HUES48 (cell line): ENCODE data around the gene DRAM1.
"Not testable (repeated sequence)": the region's sequence is repeated elsewhere in the genome, so short reads cannot be mapped to it uniquely, and the experiment has no call there.

Experiments
- H3K27ac ChIP-seq: one replicate; pipeline ENCODE4 v1.7.0; 2013; ENCODE audit warnings: low read depth, low read length, inconsistent platforms
- H3K27me3 ChIP-seq: 2 replicates; pipeline ENCODE4 v1.6.1; 2013; ENCODE audit warnings: mild to moderate bottlenecking, low read length; ENCODE audit not compliant: control insufficient read depth, insufficient read depth
- H3K36me3 ChIP-seq: 2 replicates; pipeline ENCODE4 v1.6.1; 2013; ENCODE audit warnings: low read length; ENCODE audit not compliant: control insufficient read depth, insufficient read depth
- H3K4me1 ChIP-seq: 2 replicates; pipeline ENCODE4 v1.6.1; 2013; ENCODE audit warnings: mild to moderate bottlenecking, low read length; ENCODE audit not compliant: control insufficient read depth, insufficient read depth
- H3K4me3 ChIP-seq: 2 replicates; pipeline ENCODE4 v1.5.1; 2013; ENCODE audit warnings: mild to moderate bottlenecking, low read depth, low read length
- H3K9ac ChIP-seq: 2 replicates; pipeline ENCODE4 v1.6.1; 2013; ENCODE audit warnings: mild to moderate bottlenecking, low read depth, low read length, moderate library complexity
- H3K9me3 ChIP-seq: 2 replicates; pipeline ENCODE4 v1.6.1; 2013; ENCODE audit warnings: low read length; ENCODE audit not compliant: control insufficient read depth, insufficient read depth

DRAM1 gene

GRCh38 chr12:101881228-101881627, 3.8 kb downstream of the DRAM1 start:
- H3K4me3 ChIP-seq, result no peak overlapping the region
- no peak overlapping the region for H3K27ac ChIP-seq
- no peaks in the 10 kb centered on the region for H3K9me3 ChIP-seq
- peaks cover 18% of the 10 kb centered on the region for H3K27me3 ChIP-seq
- no peaks in the 10 kb centered on the region for H3K36me3 ChIP-seq
- H3K9ac ChIP-seq, result no peak overlapping the region
- peaks cover 5% of the 10 kb centered on the region; the same call in 1 of the 2 replicates for H3K4me1 ChIP-seq

DNA sequence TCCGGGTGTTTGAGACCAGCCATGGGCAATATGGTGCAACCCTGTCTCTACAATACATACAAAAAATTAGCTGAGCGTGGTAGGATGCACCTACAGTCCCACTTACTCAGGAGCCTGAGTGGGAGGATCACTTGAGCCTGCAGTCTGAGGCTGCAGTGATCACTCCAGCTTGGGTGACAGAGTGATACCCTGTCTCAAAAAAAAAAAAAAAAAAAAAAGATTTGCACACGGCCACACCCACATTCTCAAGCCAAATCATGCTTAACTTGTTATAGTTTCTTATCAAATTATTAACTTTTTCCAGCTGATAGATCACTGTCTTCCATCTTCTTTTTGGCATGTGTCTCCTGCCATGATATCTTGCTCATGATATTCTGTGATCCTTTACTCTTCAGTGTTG, 6.8 kb downstream of the DRAM1 start:
- H3K36me3 ChIP-seq, result no peaks in the 10 kb centered on the region
- no peak overlapping the region for H3K9ac ChIP-seq
- no peaks in the 10 kb centered on the region for H3K9me3 ChIP-seq
- H3K4me3 ChIP-seq, result no peak overlapping the region
- H3K4me1 ChIP-seq, result peaks cover 3% of the 10 kb centered on the region; the same call in 1 of the 2 replicates
- H3K27me3 ChIP-seq, result peaks cover under 1% of the 10 kb centered on the region; the same call in 1 of the 2 replicates
- no peak overlapping the region for H3K27ac ChIP-seq

- H3K27ac ChIP-seq, H3K4me1 ChIP-seq, H3K9ac ChIP-seq, H3K9me3 ChIP-seq, H3K4me3 ChIP-seq, H3K27me3 ChIP-seq, H3K36me3 ChIP-seq: not testable (repeated sequence)
Measured at GRCh38 chr12:101884781-101885340, 7.5 kb downstream of the DRAM1 start.

- Histone ChIP-seq H3K27me3 (no peaks in the 10 kb centered on the region), H3K27ac (no peak overlapping the region), H3K4me1 (peaks cover 3% of the 10 kb centered on the region; the same call in 1 of the 2 replicates), H3K4me3 (no peak overlapping the region), H3K36me3 (no peaks in the 10 kb centered on the region), H3K9ac (no peak overlapping the region), H3K9me3 (no peaks in the 10 kb centered on the region)
Measured at GRCh38 chr12:101885912-101886561, 8.7 kb downstream of the DRAM1 start.

DNA sequence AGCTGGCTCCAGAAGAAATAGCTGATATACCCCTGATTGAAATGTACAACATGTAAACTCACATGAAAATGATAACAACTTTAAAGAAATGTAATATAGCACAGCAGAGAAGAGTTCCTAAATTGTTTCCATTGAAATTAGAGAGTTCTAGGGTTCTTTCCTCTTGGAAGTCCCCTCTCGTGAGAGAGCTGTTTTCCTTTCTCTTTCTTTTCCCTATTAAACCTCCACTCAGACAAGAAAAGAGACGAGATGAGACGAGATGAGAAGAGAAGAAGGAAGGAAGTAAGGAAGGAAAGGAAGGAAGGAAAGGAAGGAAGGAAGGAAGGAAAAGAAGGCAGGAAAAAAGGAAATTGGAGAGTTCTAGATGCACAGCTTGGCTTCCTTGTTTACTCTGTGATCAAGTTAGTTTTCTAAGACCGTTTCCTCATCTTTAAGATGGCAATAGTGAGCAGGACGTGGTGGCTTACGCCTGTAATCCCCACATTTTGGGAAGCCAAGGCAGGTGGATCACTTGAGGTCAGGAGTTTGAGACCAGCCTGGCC, 11.9 kb downstream of the DRAM1 start:
- Histone ChIP-seq H3K27ac (no peak overlapping the region), H3K4me3 (no peak overlapping the region), H3K4me1 (peaks cover 8% of the 10 kb centered on the region; the same call in 1 of the 2 replicates), H3K9me3 (no peaks in the 10 kb centered on the region), H3K36me3 (no peaks in the 10 kb centered on the region), H3K9ac (no peak overlapping the region), H3K27me3 (no peaks in the 10 kb centered on the region)

DNA sequence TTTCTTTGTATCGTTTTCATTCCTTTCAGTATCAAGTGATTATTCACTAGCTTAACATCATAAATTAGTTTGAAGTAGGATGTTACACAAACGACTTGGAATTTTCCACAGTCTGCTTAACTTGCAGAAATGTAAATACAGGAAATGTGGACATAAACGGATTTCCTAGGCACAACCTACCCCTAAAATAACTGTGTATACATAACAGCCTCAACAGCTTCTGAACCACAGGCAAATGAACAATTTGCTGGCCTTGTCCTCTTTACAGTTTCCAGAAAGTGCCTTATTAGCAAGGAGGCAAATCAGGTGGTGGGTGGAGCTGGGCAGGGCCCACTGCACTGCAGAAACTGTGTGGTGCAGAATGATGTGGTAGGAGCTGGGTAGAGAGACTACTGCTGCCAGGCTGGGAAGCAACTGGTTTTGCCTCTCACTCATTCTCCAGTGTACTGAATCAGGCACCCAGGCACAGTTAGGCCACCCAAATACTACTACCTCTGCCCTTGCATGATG, 14.1 kb downstream of the DRAM1 start:
- Histone ChIP-seq H3K9me3 (no peaks in the 10 kb centered on the region), H3K4me1 (peaks cover 6% of the 10 kb centered on the region; the same call in 1 of the 2 replicates), H3K36me3 (no peaks in the 10 kb centered on the region), H3K4me3 (no peak overlapping the region), H3K9ac (no peak overlapping the region), H3K27me3 (no peaks in the 10 kb centered on the region), H3K27ac (no peak overlapping the region)

- no peak overlapping the region for H3K9ac ChIP-seq
Measured at GRCh38 chr12:101892794-101893193, 15.4 kb downstream of the DRAM1 start.

DNA sequence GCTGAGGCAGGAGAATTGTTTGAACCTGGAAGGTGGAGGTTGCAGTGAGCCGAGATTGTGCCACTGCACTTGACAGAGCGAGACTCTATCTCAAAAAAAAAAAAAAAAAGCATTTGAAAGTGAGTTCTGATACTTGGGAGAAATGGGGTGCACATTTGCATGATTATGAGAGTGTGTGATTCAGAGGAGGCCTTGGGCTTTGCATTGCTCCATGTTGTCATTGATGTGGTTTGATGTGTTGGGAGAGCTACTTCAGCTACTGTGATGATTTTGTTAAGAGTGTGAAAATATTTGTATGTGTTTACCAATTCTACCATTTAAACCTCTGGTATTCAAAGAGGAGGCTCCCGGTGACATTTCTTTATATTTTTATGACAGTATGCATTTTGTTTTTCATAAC, 24.4 kb downstream of the DRAM1 start:
- H3K9me3 ChIP-seq, result no peaks in the 10 kb centered on the region
- no peak overlapping the region for H3K27ac ChIP-seq
- H3K9ac ChIP-seq, result no peak overlapping the region
- no peaks in the 10 kb centered on the region for H3K27me3 ChIP-seq
- no peaks in the 10 kb centered on the region for H3K4me1 ChIP-seq
- no peak overlapping the region for H3K4me3 ChIP-seq
- no peaks in the 10 kb centered on the region for H3K36me3 ChIP-seq

More at GRCh38 chr12:101892794-101893193, 15.4 kb downstream of the DRAM1 start:
- peaks cover 6% of the 10 kb centered on the region; the same call in 1 of the 2 replicates for H3K4me1 ChIP-seq
- no peak overlapping the region for H3K4me3 ChIP-seq
- no peak overlapping the region for H3K27ac ChIP-seq
- H3K9me3 ChIP-seq, result no peaks in the 10 kb centered on the region
- H3K36me3 ChIP-seq, result no peaks in the 10 kb centered on the region
- H3K27me3 ChIP-seq, result no peaks in the 10 kb centered on the region

DNA sequence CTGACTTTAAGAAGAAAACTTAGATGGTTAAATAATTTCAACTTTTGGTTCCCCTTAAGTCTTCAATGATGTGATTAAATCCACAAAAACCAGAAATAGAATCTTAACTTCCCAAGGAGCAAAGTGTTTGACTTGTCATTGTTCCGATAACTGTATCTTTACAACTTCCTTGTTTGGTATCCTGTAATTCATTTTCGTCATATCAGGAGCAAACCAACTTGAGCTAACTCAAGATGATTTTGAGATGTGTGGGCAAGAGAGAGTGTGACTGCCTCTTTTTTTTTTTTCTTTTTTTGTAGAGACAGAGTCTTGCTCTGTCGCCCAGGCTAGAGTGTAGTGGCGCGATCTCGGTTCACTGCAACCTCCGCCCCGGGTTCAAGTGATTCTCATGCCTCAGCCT, 25.3 kb downstream of the DRAM1 start:
- no peak overlapping the region for H3K27ac ChIP-seq
- no peak overlapping the region for H3K4me3 ChIP-seq
- H3K27me3 ChIP-seq, result no peaks in the 10 kb centered on the region

DNA sequence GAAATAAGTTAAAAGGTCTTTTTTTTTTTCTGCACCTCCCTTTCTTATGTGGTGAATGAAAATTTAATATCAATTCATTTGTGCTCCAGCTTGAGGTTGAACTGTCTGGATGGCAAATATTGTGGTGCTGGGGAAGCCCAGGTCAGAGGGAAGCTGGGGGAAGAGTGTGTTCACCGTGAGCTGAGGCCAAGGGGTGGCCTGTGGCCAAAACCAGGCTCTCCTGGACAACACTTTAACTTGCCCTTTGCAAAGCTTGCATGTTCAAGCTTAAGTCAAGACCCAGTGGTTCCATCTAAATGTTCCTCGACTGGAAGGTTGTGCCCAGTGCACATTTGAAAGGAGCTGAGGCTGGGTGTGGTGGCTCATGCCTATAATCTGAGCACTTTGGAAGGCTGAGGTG, 28.8 kb downstream of the DRAM1 start:
- Histone ChIP-seq H3K36me3 (no peaks in the 10 kb centered on the region), H3K9me3 (no peaks in the 10 kb centered on the region), H3K9ac (no peak overlapping the region), H3K27me3 (no peaks in the 10 kb centered on the region), H3K4me3 (no peak overlapping the region), H3K4me1 (no peaks in the 10 kb centered on the region), H3K27ac (no peak overlapping the region)

More for the DNA sequence above, 25.3 kb downstream of the DRAM1 start:
- Histone ChIP-seq H3K4me1 (no peaks in the 10 kb centered on the region), H3K9me3 (no peaks in the 10 kb centered on the region), H3K36me3 (no peaks in the 10 kb centered on the region), H3K9ac (no peak overlapping the region)

DNA sequence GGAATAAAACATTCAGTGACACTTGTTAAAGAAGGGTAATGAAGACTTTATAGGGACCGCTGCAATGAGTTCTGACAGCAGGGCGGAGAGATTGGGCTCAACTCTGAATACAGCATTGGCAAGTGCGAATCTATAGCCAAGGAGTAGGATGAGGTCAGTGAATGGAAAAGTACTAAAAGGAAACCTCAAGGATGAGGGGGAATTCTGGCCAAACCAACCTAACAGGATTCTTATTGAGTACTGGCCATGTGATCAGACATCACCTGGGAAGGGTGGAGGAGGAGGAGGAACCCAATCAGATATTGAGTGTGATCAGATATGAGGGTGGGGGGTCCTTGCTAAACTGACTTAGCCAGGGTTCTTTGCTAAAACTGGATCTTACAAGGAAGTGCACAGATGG, 31.0 kb downstream of the DRAM1 start:
- no peak overlapping the region for H3K4me3 ChIP-seq
- H3K4me1 ChIP-seq, result no peaks in the 10 kb centered on the region
- H3K36me3 ChIP-seq, result no peaks in the 10 kb centered on the region
- H3K27me3 ChIP-seq, result no peaks in the 10 kb centered on the region
- H3K27ac ChIP-seq, result no peak overlapping the region
- H3K9ac ChIP-seq, result no peak overlapping the region
- no peaks in the 10 kb centered on the region for H3K9me3 ChIP-seq
